GM12892 (cell line): ENCODE measurements around the gene EEF1A2.

Experiments used
- POLR2A ChIP-seq: IDR thresholded peaks from 2 replicates; pipeline ENCODE4 v1.6.1; 2011; ENCODE audit warnings: low read depth, low read length, control low read depth
- POLR2AphosphoS5 ChIP-seq: IDR thresholded peaks from 2 replicates; pipeline ENCODE4 v1.6.1; 2011; ENCODE audit warnings: low read depth, low read length, control low read depth

GRCh38 chr20:63439866-63440265, 59.0 kb downstream of the EEF1A2 start:
- TF ChIP-seq POLR2AphosphoS5 (no peak), POLR2A (no peak)
